GM15510 (cell line): Measurements from ENCODE around the gene CDRT15L2.
"Not testable (repeated sequence)": the region's sequence is repeated elsewhere in the genome, so short reads cannot be mapped to it uniquely, and the experiment has no call there.

ENCODE experiments used
- POLR2A ChIP-seq: IDR thresholded peaks from 3 replicates; pipeline ENCODE4 v1.6.1; 2011; ENCODE audit warnings: borderline replicate concordance; ENCODE audit not compliant: insufficient read length; ENCODE audit errors: extremely low read depth

Gene CDRT15L2

GRCh38 chr17:20579424-20579823 lies at the start of gene CDRT15L2:
Gene CDRT15L2, plus strand, starts transcription at chr17:20579724. Its CDS starts 20 bp downstream, at chr17:20579744.
- TF ChIP-seq POLR2A, result not testable (repeated sequence)

- TF ChIP-seq POLR2A, result no peak
Measured at GRCh38 chr17:20562587-20562986, 16.9 kb upstream of the CDRT15L2 start.

- no peak for TF ChIP-seq POLR2A
Measured at GRCh38 chr17:20565711-20566110, 13.8 kb upstream of the CDRT15L2 start.

- TF ChIP-seq POLR2A, result no peak
Measured at GRCh38 chr17:20611309-20611708, 31.8 kb downstream of the CDRT15L2 start.

GRCh38 chr17:20612635-20613034 lies 33.1 kb downstream of the CDRT15L2 start:
- TF ChIP-seq POLR2A, result no peak

- no peak for TF ChIP-seq POLR2A
Measured at GRCh38 chr17:20613248-20613647, 33.7 kb downstream of the CDRT15L2 start.

GRCh38 chr17:20613905-20614304 lies 34.4 kb downstream of the CDRT15L2 start:
- no peak for TF ChIP-seq POLR2A
